HAP-1 (cell line): ENCODE measurements around the gene LYST.
A peak's percentile ranks its signal among the peaks of the same experiment; 100 is the strongest.

Source experiments
- DNase-seq, 2 experiments: peaks; one replicate each; pipeline ENCODE4 v3.0.0-alpha.2; 2016 to 2020; ENCODE audit warnings: low spot score in 2 of 2
- H3K27me3 ChIP-seq: fragments of 250-450 bp; sonication (Bioruptor Pico); 2 replicates; pipeline ENCODE4 v1.5.1; 2020; ENCODE audit warnings: low read depth, mild to moderate bottlenecking, moderate library complexity
- H3K36me3 ChIP-seq: fragments of 250-450 bp; sonication (Bioruptor Pico); replicated peaks from 2 replicates; pipeline ENCODE4 v1.5.1; 2020; ENCODE audit warnings: mild to moderate bottlenecking
- H3K4me1 ChIP-seq: fragments of 250-450 bp; sonication (Bioruptor Pico); 2 replicates; pipeline ENCODE4 v1.5.1; 2020; ENCODE audit warnings: mild to moderate bottlenecking
- H3K4me3 ChIP-seq: fragments of 250-450 bp; sonication (Bioruptor Pico); 2 replicates; pipeline ENCODE4 v1.5.1; 2020; ENCODE audit warnings: mild to moderate bottlenecking, moderate library complexity
- H3K9me3 ChIP-seq: fragments of 250-450 bp; sonication (Bioruptor Pico); 2 replicates; pipeline ENCODE4 v1.5.1; 2020; ENCODE audit warnings: mild to moderate bottlenecking, moderate library complexity
- in situ Hi-C: fragments of 300-500 bp; cut with MboI; formaldehyde crosslinking; loops from 3 replicates; pipeline ENCODE4 v1.14.3; 2020; ENCODE audit warnings: low sequenced_read_pairs, inconsistent platforms, mixed read lengths

Gene LYST

GRCh38 chr1:235878082-235878811 is 11.5 kb upstream of the LYST start:
- in situ Hi-C loops, result no loop called here
- 0 out of 2 replicates have a peak, but pooled peaks cover 2% of the 10 kb centered on the region for H3K27me3 ChIP-seq
- no peak for DNase-seq
- H3K9me3 ChIP-seq, result no peaks in the 10 kb centered on the region
- no peaks in the 10 kb centered on the region for H3K36me3 ChIP-seq
- no peaks in the 10 kb centered on the region for H3K4me1 ChIP-seq
- no peak overlapping the region for H3K4me3 ChIP-seq

- no peak for DNase-seq
These were observed 9.7 kb upstream of the LYST start for GRCh38 chr1:235876402-235876841.

DNA sequence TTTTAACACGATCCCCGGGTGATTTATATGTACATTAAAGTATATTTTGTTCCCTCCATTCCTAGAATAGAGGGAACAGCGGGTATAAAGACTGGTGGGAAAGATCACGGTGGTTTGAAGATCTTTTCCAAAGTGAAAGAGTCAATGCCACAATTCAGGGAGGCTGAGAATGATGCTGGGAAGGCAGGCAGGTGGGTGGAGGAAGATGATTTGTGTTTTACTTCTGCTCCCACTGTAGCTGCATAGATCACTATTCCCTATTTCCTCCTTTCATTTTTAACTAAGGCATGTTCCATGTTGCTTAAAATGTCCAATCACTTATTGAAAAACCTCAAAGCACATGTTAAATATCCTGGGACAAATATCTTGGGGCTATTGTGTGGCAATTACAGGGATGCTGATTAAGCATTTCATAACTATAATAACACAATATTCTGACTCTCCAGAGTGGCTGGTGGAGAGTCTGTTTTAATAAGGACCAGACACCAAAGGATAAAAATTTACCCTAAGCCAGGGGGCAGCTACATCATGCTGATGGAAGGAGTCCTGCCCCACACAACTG is 8.4 kb upstream of the LYST start:
- Histone ChIP-seq H3K9me3 (no peaks in the 10 kb centered on the region), H3K4me3 (no peak overlapping the region), H3K4me1 (no peaks in the 10 kb centered on the region), H3K36me3 (no peaks in the 10 kb centered on the region), H3K27me3 (0 out of 2 replicates have a peak, but pooled peaks cover 2% of the 10 kb centered on the region)
- DNase-seq, result no peak
- in situ Hi-C loops, result no loop called here

More at GRCh38 chr1:235876402-235876841, 9.7 kb upstream of the LYST start:
- Histone ChIP-seq H3K36me3 (no peaks in the 10 kb centered on the region), H3K27me3 (0 out of 2 replicates have a peak, but pooled peaks cover 2% of the 10 kb centered on the region), H3K4me1 (no peaks in the 10 kb centered on the region), H3K4me3 (no peak overlapping the region), H3K9me3 (no peaks in the 10 kb centered on the region)
- in situ Hi-C loops, result no loop called here

- in situ Hi-C loops, result no loop called here
- Histone ChIP-seq H3K9me3 (no peaks in the 10 kb centered on the region), H3K4me3 (no peak overlapping the region), H3K27me3 (0 out of 2 replicates have a peak, but pooled peaks cover under 1% of the 10 kb centered on the region), H3K36me3 (no peaks in the 10 kb centered on the region), H3K4me1 (no peaks in the 10 kb centered on the region)
- no peak for DNase-seq
These were observed 7.6 kb upstream of the LYST start for GRCh38 chr1:235874261-235874660.

- in situ Hi-C loops, result no loop called here
- no peaks in the 10 kb centered on the region for H3K9me3 ChIP-seq
- no peak overlapping the region for H3K4me3 ChIP-seq
- H3K36me3 ChIP-seq, result no peaks in the 10 kb centered on the region
- H3K27me3 ChIP-seq, result no peaks in the 10 kb centered on the region
- no peaks in the 10 kb centered on the region for H3K4me1 ChIP-seq
- DNase-seq, result no peak
These were observed 6.9 kb upstream of the LYST start for GRCh38 chr1:235873571-235873970.

DNA sequence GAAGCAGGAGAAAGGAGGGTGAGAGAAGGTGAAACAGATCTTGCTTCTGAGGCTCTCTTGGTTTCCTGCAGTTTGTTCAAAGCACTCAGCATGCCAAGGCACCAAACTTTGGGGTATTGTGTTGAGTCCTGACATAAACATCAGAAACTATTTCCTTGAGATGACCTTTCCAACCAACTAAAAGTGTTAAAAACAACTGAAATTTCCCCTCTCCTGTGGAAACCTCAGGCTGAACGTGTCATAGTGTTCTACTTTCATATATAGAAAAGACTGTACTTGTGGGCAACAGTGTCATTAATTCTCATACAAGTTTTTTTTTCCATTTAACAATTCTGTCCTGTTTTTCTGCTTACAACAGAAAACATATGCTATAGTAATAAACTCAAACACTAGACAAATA is 6.3 kb upstream of the LYST start:
- Histone ChIP-seq H3K27me3 (no peaks in the 10 kb centered on the region), H3K4me1 (no peaks in the 10 kb centered on the region), H3K9me3 (no peaks in the 10 kb centered on the region), H3K36me3 (no peaks in the 10 kb centered on the region), H3K4me3 (no peak overlapping the region)
- no peak for DNase-seq
- in situ Hi-C loops, result no loop called here

DNA sequence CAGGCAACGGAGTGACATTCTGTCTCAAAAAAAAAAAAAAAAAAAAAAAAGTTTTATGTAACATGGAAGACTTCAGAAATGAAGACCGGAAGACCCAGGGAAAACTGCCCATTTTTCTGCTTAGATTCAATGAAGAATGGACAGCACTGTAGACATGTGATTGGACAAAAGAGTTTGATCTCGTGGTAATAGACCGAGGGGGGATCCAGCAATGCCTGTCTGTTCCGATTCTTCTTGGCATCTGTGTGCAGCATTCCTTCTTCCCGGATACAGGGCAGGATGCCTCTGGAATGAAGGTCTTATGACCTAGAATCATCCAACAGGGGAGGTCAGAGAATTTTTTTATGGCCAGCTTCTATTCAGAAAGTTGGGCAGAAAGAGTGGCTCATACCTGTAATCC is 5.6 kb upstream of the LYST start:
- H3K9me3 ChIP-seq, result no peaks in the 10 kb centered on the region
- H3K4me1 ChIP-seq, result no peaks in the 10 kb centered on the region
- no peak overlapping the region for H3K4me3 ChIP-seq
- in situ Hi-C loops, result no loop called here
- H3K36me3 ChIP-seq, result no peaks in the 10 kb centered on the region
- no peak for DNase-seq
- H3K27me3 ChIP-seq, result no peaks in the 10 kb centered on the region

DNA sequence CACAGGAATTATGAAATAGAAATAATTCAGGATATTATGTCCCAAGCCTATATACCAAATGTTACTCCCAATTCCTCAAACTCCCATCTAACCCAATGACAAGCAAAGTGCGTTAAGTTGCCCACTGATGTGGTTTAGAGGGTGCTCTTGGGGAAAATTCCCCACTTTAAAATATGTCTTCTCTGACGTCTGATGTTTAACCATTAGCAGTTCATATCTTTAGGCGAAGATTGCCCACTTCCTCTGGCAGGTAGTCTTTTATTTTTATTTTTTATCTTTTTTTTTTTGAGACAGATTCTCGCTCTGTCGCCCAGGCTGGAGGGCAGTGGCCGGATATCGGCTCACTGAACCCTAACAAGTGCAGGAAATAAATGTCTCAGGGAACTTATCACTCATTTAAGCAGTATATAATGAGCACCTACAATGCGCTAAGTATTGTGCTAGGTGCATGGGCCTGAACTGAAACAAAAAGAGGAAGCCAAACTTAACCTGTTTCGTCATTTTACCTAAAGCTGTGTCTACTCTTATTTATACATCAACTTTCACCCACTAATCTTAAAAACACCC is 1.3 kb upstream of the LYST start:
- in situ Hi-C loops, result no loop called here
- DNase-seq, result no peak
- H3K4me1 ChIP-seq, result peaks cover 5% of the 10 kb centered on the region

DNA sequence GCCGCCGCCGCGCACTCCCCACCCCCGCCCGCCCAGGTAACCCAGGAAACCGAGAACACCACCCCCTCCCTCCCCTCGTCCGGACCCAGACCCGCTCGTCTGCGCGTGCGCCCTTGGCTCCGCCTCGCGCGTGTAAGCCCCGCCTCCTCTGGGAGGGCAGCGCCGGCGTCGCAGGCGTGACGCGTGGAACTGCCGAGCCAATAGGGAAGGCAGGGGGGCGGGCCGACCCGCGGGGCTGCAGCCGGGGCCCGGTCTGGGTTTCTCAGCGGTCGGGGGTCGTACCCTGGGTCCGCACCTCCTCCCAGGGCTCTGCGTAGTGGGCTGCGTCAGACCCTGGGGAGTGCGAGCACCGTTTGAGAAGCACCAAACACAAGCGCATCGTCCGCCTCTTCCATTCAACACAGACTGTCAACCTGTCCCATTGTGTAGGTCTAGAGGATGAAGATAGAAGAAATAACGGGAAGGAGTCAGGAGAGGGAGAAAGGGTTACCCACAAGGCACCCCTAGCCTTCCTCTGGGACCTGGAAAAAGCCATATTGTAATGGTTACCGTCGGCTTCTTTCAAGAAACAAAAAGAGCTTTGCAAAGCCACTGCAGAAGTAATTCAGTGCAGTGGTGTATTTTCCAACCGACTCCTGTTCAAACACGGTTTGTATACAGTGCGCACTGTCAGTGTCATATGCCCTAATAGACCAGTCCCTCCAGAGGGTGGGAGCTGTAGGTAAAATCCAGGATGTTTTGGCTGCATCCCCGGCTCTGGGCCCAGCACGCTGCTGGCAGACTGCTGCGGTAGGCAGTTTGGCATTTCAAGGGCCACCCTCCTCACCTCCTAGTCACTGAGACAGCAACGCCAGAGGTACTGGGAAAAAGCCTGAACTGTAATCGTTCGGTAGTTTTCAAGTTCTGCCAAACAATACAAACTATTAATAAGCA is 473 bp upstream of the LYST start:
- Histone ChIP-seq H3K4me3 (peak overlapping the region; percentile 65), H3K4me1 (peaks cover 5% of the 10 kb centered on the region), H3K36me3 (no peaks in the 10 kb centered on the region), H3K9me3 (no peaks in the 10 kb centered on the region), H3K27me3 (no peaks in the 10 kb centered on the region)
- in situ Hi-C loops, result no loop called here
- DNase-seq, result peak; percentile 85 to 96

More for the DNA sequence above, 1.3 kb upstream of the LYST start:
- no peaks in the 10 kb centered on the region for H3K27me3 ChIP-seq
- H3K9me3 ChIP-seq, result no peaks in the 10 kb centered on the region
- H3K36me3 ChIP-seq, result no peaks in the 10 kb centered on the region
- H3K4me3 ChIP-seq, result no peak overlapping the region

GRCh38 chr1:235865565-235866204 is 1.0 kb downstream of the LYST start:
- DNase-seq, result peak in 1 of 2 experiments; percentile 9
- in situ Hi-C loops, result no loop called here

GRCh38 chr1:235864931-235865525 is 1.7 kb downstream of the LYST start:
- DNase-seq, result no peak
- H3K9me3 ChIP-seq, result no peaks in the 10 kb centered on the region
- in situ Hi-C loops, result no loop called here
- H3K4me1 ChIP-seq, result peaks cover 5% of the 10 kb centered on the region
- H3K36me3 ChIP-seq, result no peaks in the 10 kb centered on the region
- H3K27me3 ChIP-seq, result no peaks in the 10 kb centered on the region
- H3K4me3 ChIP-seq, result no peak overlapping the region; the same call in 1 of the 2 replicates

More at GRCh38 chr1:235865565-235866204, 1.0 kb downstream of the LYST start:
- Histone ChIP-seq H3K27me3 (no peaks in the 10 kb centered on the region), H3K4me3 (peak overlapping the region; percentile 65), H3K9me3 (no peaks in the 10 kb centered on the region), H3K4me1 (peaks cover 5% of the 10 kb centered on the region), H3K36me3 (no peaks in the 10 kb centered on the region)

- in situ Hi-C loops, result no loop called here
- Histone ChIP-seq H3K36me3 (no peaks in the 10 kb centered on the region), H3K4me3 (no peak overlapping the region), H3K4me1 (peaks cover 5% of the 10 kb centered on the region), H3K27me3 (no peaks in the 10 kb centered on the region), H3K9me3 (no peaks in the 10 kb centered on the region)
- no peak for DNase-seq
These were observed 2.2 kb downstream of the LYST start for GRCh38 chr1:235864469-235864868.

DNA sequence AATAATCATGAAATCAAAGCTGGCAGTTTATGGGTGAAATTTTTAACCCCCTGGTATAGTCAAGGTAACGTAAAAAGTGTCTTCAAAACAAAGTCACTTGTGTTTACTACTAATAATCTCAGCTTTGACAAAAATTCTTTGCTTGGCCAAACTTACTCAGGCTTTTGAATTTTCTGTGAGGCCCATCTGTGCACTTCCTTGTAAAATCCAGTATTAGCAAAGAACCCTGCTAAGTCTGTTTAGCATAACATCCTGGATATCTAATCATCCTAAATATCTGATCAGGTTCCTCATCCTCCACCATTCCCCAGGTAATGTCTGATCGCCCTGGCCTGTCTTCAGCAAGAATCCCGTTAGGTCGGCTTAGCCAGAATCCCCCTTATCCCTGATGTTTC is 3.0 kb downstream of the LYST start:
- DNase-seq, result no peak
- no peaks in the 10 kb centered on the region for H3K27me3 ChIP-seq
- in situ Hi-C loops, result no loop called here
- H3K36me3 ChIP-seq, result no peaks in the 10 kb centered on the region
- H3K4me3 ChIP-seq, result no peak overlapping the region
- no peaks in the 10 kb centered on the region for H3K9me3 ChIP-seq
- H3K4me1 ChIP-seq, result peaks cover 5% of the 10 kb centered on the region
